Renal cortex interstitium (tissue), 11 donors: ENCODE results near the gene OSGIN1. TPM values are rescaled to one million over a fixed set of nuclear protein-coding genes. Genes with fewer than 3 reads are reported as not detected.
"Not testable (repeated sequence)": the region's sequence is repeated elsewhere in the genome, so short reads cannot be mapped to it uniquely, and the experiment has no call there.

Experiments used
- DNase-seq, 11 donors: peaks; one replicate each; pipeline ENCODE4 v3.0.0-alpha.2; 2013; ENCODE audit warnings: low read depth in 9 of 11, low spot score in 4 of 11; ENCODE audit errors: extremely low read depth in 1 of 11
- polyA plus RNA-seq, 3 donors: library from polyadenylated mRNA; unstranded; fragments of 120-200 nt; gene quantifications; one replicate each; pipeline ENCODE4 v1.2.1, GENCODE V29; 2013; ENCODE audit not compliant: insufficient read length in 3 of 3

OSGIN1 gene
- polyA plus RNA-seq, 3 donors: 0.59 to 0.87 (median 0.66) TPM

GRCh38 chr16:83937922-83938885, 14.8 kb upstream of the OSGIN1 start:
- no peak for DNase-seq

- DNase-seq: no peak
Measured at GRCh38 chr16:83939266-83939855, 13.7 kb upstream of the OSGIN1 start.

DNA sequence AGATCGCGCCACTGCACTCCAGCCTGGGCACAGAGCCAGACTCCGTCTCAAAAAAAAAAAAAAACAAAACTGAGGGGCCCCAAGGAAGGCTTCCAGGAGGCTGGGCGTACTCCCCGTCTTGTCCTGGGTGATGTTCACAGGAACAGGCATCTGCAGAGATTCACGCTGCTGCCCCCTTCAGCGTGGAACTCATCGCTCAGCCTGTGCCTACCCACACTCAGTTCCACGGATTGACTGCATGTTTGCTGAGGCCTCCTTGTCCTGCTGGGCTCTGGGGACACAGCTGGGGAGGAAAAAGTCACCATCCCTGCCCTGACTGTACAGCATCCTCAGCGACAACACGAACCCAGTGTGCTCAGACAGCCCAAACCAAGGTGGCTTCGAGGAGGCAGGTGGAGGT, 12.9 kb upstream of the OSGIN1 start:
- no peak for DNase-seq

DNA sequence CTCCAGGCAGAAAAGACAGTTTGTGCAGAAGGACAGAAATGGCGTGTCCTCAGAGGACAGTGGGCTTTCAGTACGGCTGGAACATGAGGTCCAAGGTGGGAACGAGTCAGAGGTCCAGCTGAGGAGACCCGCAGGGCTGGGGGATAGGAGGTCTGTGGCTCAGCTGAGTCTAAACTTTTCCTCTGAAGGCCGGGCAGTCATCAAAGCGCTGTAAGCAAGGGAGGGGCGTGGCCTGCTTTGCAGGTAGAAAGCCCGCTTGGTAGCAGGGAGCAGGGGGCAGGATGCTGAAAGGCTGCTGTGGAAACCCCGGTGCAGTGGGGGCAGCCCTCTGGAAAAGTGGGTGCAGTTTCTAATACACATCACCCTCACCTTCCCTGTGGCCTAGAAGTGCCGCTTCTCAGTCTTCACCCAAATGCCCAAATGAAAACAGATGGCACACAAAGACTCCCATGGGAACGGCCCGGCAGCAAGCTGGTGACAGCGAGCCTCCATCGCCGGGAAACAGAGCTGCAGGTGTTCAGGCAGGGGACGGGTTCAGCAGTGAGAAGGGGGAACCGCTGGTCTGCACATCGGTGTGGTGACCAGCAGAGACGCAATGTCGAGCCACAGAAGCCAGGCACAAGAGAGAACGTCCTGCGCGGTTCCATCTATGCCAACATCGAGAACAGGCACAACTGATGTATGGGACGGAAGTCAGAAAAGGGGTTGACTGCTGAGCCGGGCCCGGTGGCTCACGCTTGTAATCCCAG, 12.2 kb upstream of the OSGIN1 start:
- no peak for DNase-seq

- not testable (repeated sequence) for DNase-seq
Measured at GRCh38 chr16:83941546-83941945, 11.5 kb upstream of the OSGIN1 start.

DNA sequence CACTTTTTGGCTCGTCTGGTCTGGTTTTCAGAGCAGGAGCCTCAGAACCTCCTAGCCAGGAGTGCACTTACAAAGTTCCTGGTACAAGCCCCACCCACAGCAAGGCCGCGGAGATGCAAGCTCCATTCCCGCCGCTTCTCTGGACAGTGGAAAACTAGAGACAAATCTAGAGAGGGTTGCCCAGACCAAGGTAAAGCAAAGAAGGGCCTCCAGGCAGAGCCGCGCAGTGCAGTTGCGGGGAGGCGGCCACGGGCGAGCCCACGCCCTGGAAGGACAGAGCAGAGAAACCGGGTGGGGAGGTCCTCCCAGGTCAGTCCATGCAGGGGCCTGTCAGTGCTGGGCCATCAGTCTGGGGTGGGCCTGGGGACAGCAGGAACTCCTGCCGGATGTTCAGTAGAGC, 11.0 kb upstream of the OSGIN1 start:
- DNase-seq: no peak

- DNase-seq: no peak
Measured at GRCh38 chr16:83942815-83943515, 10.1 kb upstream of the OSGIN1 start.

GRCh38 chr16:83943516-83944050, 9.5 kb upstream of the OSGIN1 start:
- DNase-seq: no peak

DNA sequence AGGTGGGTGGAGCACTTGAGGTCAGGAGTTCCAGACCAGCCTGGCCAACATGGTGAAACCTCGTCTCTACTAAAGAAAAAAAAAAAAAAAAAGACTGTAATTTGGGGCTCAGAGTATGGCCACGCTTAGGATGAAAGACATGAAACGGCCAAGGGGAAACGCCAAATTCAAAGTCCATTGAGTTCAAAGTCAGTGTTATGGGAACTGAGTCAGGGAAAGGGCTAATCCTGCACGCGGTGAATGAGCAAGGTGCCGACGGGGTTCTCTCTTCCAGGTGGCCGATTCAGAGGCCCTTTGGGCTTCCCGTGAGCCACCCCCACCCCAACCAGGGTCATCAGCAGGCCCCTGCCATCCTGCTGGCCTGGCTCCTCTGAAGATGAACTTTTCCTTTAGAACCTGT, 7.5 kb upstream of the OSGIN1 start:
- no peak for DNase-seq

DNA sequence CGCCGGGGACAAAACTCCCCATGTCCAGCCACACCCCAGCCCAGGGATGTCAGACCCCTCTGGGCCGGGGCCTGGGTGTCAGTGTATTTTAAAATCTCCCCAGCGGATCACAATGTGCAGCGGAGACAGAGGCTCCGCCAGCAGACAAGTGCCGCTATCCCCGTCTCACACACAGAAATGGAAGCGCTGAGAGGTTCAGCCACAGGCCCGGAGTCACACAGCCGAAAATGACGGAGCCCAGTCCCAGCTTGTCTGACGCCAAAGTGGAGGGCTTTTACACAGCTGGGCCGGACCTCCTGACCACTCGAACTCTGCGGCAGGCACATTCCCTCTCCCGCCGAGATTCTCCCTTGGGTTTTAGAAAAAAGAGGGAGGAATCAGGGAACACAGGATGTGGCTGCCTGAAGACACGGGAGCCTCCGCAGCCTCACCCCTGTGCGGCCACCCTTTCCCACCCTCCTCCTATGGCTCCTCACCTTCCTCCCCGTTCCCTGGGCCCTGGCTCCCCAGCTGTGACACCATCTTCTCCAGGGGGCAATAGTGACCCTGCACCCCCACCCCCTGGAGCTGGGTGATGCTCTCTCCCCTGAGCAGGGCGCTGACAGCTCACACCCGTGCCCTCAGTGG, 6.8 kb upstream of the OSGIN1 start:
- DNase-seq: no peak

DNA sequence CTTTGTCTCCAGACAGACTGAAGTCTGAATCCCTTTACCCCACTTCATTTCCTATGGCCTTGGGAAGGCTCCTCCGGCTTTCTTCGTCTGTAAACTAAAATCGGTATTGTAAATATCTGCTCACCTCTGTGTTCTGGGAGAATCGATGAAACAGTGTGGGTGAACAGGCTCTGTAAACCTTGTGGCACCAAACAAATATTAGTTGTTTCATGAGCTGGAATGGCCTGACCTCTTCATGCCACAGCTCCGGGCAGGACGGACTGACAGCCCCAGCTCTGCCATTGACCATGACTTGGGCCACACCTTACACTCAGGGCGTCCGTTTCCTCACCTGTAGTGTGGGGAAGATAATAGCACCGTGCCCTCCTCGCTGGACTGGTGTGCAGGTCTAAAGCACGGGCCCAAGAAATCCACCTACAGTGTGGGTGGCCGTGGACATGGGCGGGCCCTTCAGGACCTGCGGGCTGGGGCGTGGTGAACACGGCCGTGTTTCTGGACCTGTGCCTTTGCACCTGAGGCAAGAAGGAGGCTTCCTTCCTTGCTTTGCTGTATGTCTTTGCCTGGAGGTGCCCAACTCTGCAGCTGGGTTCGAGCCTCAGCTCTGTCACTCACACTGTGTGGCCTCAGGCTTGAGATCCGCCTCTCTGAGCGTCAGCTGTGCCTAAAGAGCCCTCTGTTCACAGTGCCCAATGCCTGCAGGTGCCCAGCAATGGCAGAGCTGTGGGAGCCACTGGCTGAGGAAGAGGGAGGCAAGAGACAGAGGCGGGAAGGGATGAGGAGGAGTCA, 6.1 kb upstream of the OSGIN1 start:
- no peak for DNase-seq

DNA sequence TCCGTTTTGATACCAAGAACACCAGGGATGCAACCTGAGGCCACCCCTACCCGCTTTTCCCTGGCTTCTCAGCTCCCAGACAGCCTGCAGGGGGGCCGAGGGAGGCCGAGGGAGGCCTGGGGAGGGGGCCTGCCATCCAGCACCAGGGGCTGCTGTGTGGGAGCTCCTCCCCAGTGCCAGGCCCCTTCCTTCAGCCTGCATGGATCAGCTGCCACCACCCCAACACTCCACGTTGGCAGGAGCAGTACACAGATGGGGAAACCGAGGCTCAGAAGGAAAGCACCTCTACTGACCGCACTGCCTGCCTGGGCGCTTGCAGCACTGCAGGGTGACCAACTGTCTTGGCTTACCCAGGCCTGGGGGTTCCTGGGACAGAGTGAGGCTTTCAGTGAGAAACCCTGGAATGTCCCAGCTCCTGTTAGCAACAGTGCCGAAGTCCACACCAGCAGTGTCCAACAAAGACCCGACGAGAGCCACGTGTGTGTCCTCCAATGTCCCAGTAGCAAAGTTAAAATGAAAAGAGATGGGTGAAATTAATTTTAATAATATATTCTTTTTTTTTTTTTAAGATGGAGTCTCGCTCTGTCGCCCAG, 5.3 kb upstream of the OSGIN1 start:
- no peak for DNase-seq

- no peak for DNase-seq
Measured at GRCh38 chr16:83948914-83949723, 3.9 kb upstream of the OSGIN1 start.

DNA sequence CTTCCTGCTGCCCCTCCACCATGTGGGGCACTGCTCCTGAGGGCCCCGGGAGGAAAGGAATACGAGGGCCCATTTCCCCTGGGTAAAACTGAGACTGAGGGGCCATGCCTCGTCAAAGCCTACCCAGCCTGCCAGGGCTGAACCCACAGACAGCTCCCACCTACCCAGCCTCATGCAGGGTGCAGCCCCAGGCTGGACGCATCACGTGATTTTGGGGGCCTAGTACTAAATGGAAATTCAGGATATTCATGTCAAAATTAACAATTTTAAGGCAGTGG, 3.4 kb upstream of the OSGIN1 start:
- DNase-seq: no peak

GRCh38 chr16:83950862-83951399, 2.1 kb upstream of the OSGIN1 start:
- not testable (repeated sequence) for DNase-seq

DNA sequence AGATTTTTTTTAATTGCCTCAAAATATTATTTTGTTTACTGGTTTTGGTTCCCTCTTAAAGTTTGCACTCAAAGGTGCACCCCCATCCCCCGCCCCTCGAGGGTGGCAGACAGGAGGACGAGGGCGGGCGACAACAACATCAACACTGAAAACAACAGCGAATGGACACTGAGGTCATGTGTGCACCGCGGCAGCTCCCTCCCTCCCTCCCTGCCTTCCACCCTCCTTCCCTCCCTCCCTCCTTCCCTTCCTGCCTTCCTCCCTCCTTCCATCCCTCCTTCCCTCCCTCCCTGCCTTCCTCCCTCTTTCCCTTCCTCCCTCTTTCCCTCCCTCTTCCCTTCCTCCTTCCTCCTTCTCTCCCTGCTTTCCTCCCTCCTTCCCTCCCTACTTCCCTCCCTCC, 1.5 kb upstream of the OSGIN1 start:
- DNase-seq: no peak

- no peak for DNase-seq
Measured at GRCh38 chr16:83952587-83952939, 477 bp upstream of the OSGIN1 start.
